GM12892 (cell line): ENCODE data around the gene SMAD6.

ENCODE experiments used
- POLR2A ChIP-seq: IDR thresholded peaks from 2 replicates; pipeline ENCODE4 v1.6.1; 2011; ENCODE audit warnings: low read depth, low read length, control low read depth
- TAF1 ChIP-seq: IDR thresholded peaks from 2 replicates; pipeline ENCODE4 v1.6.1; 2011; ENCODE audit warnings: low read depth, mild to moderate bottlenecking, control low read depth, low read length, borderline replicate concordance

GRCh38 chr15:66662522-66662921, 39.5 kb upstream of the SMAD6 start:
- TF ChIP-seq POLR2A = no peak
- TF ChIP-seq TAF1 = no peak
